SK-N-MC (cell line): ENCODE data around the gene POLR1B.

ENCODE experiments used
- EZH2 ChIP-seq: fragments of 200-600 bp; sonication (generic); IDR thresholded peaks from one replicate; pipeline ENCODE4 v1.6.1; 2017; ENCODE audit warnings: antibody characterized with exemption
- POLR2AphosphoS5 ChIP-seq: IDR thresholded peaks from 2 replicates; pipeline ENCODE4 v1.6.1; 2012; ENCODE audit warnings: mild to moderate bottlenecking, low read depth, low read length, borderline replicate concordance

DNA sequence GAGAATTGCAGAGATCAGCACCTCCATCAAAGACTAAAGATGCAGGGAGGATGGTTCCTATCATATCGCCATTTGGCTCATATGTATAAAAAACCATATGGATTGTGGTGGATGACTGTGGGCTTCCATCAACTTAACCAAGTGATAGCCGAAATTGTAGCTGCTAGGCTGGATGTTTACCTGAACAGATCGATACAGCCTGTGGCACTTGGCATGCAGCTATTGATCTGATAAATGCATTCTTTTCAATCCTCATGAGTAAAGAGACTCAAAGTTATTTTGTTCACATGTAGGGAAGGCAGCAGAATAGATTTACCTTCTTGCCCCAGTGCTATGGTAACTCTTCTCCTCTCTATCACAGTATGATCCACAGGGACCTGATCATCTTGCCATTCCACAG lies 60.7 kb downstream of the POLR1B start:
- TF ChIP-seq EZH2 (no peak), POLR2AphosphoS5 (no peak)
